OCI-LY7 (cell line): ENCODE results near the gene CDK2. TPM values are rescaled to one million over a fixed set of nuclear protein-coding genes. Genes with fewer than 3 reads are reported as not detected.

Source experiments
- BruUV-seq: library from RNA; stranded (reverse); fragments of 400-500 nt; replicated peaks from 2 replicates; lab custom pipeline; 2021; lab: Mats Ljungman, UMichigan
- CTCF ChIA-PET: fragments of 300-600 bp; sonication (Branson Sonifier 250); formaldehyde crosslinking; loops from one replicate; lab custom pipeline; 2022; ENCODE audit warnings: antibody characterized with exemption; ENCODE audit not compliant: unreplicated experiment; lab: Charles Lee
- POLR2A ChIA-PET: fragments of 300-600 bp; sonication (Branson Sonifier 250); formaldehyde crosslinking; loops from one replicate; lab custom pipeline; 2022; ENCODE audit warnings: antibody characterized with exemption; lab: Charles Lee
- DNase-seq: peaks from one replicate; pipeline ENCODE4 v3.0.0-alpha.2; 2015; ENCODE audit warnings: low spot score
- H2AFZ ChIP-seq: fragments of 200-600 bp; sonication (generic), shearing (Covaris generic); 2 replicates; pipeline ENCODE4 v1.6.1; 2014; ENCODE audit warnings: mild to moderate bottlenecking, antibody characterized with exemption, low read length, moderate library complexity
- H3K27ac ChIP-seq: fragments of 200-600 bp; sonication (generic); 2 replicates; pipeline ENCODE4 v1.5.1; 2014; ENCODE audit warnings: mixed run types, low read depth, mild to moderate bottlenecking, moderate library complexity, low read length, inconsistent platforms; ENCODE audit not compliant: poor library complexity, severe bottlenecking
- H3K36me3 ChIP-seq: fragments of 200-600 bp; sonication (generic); 2 replicates; pipeline ENCODE4 v1.6.1; 2014; ENCODE audit warnings: mild to moderate bottlenecking, antibody characterized with exemption, low read length, moderate library complexity, mixed read lengths; ENCODE audit not compliant: insufficient read depth
- H3K4me1 ChIP-seq: fragments of 200-600 bp; sonication (generic); 2 replicates; pipeline ENCODE4 v1.5.1; 2014; ENCODE audit warnings: mild to moderate bottlenecking, low read length; ENCODE audit not compliant: insufficient read depth, poor library complexity, severe bottlenecking
- H3K4me2 ChIP-seq: fragments of 200-600 bp; sonication (generic); 2 replicates; pipeline ENCODE4 v1.6.1; 2014; ENCODE audit warnings: mild to moderate bottlenecking, low read length
- H3K4me3 ChIP-seq: fragments of 200-600 bp; sonication (generic); 2 replicates; pipeline ENCODE4 v1.5.1; 2014; ENCODE audit warnings: mild to moderate bottlenecking, low read depth, low read length; ENCODE audit not compliant: poor library complexity, severe bottlenecking
- H3K79me2 ChIP-seq: fragments of 200-600 bp; sonication (generic); 2 replicates; pipeline ENCODE4 v1.6.1; 2016; ENCODE audit warnings: low read depth, mild to moderate bottlenecking, low read length, moderate library complexity, mixed read lengths; ENCODE audit not compliant: insufficient read depth
- H3K9me2 ChIP-seq: fragments of 200-600 bp; sonication (generic); 2 replicates; pipeline ENCODE4 v1.6.1; 2016; ENCODE audit warnings: mild to moderate bottlenecking, low read length, mixed read lengths; ENCODE audit not compliant: insufficient read depth
- H3K9me3 ChIP-seq: fragments of 200-600 bp; sonication (generic); 2 replicates; pipeline ENCODE4 v1.6.1; 2014; ENCODE audit warnings: mild to moderate bottlenecking, mixed run types, low read length, mixed read lengths
- H4K20me1 ChIP-seq: fragments of 200-600 bp; sonication (generic); 2 replicates; pipeline ENCODE4 v1.6.1; 2014; ENCODE audit warnings: mild to moderate bottlenecking, antibody characterized with exemption, low read length, moderate library complexity, mixed read lengths; ENCODE audit not compliant: insufficient read depth
- EZH2phosphoT487 ChIP-seq: fragments of 200-600 bp; sonication (generic); IDR thresholded peaks from 2 replicates; pipeline ENCODE4 v1.6.1; 2018; ENCODE audit warnings: low read depth, borderline replicate concordance, mild to moderate bottlenecking, mixed run types, antibody characterized with exemption, low read length, moderate library complexity, mixed read lengths
- intact Hi-C: fragments of 100-400 bp; cut with micrococcal nuclease; formaldehyde crosslinking; loops from one replicate; pipeline ENCODE4 v1.10.0; 2022; ENCODE audit not compliant: unreplicated experiment
- total RNA-seq, 2 experiments: library from RNA; depleted of rRNA in 1 of 2; stranded (reverse); fragments of >200 nt in 1 of 2; shearing (Covaris generic) in 1 of 2; gene quantifications; 2 replicates each; pipeline ENCODE4 v1.2.3, GENCODE V29; 2014 to 2022
- TF ChIP-seq, protein P1 (sequence below): fragments of 200-600 bp; sonication (generic); conservative IDR thresholded peaks from 2 replicates; pipeline ENCODE4 v1.5.1; 2014; ENCODE audit warnings: mild to moderate bottlenecking, antibody characterized with exemption, low read length, moderate library complexity, mixed read lengths

CDK2 gene
- total RNA-seq, 2 experiments from 2014 or later, result 68.1 to 81.4 TPM

DNA sequence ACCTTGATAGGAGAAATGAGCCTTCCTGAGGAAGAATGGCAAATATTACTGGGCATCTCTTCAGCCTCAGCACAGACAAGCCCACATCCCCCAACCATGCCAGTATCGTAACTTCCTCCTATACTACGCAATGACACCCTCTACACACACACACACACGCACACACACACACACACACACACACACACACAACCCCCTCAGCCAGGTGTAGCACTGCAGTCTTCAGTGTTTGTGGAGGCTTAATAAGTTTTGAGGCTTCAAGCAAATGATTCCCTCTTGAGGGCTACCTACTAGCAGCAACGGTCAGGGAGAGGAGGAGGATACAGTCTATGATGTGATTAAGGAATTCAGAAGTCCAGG lies 34.1 kb upstream of the CDK2 start:
- no peaks in the 10 kb centered on the region for H3K9me2 ChIP-seq
- H3K9me3 ChIP-seq, result no peaks in the 10 kb centered on the region
- H3K27ac ChIP-seq, result peak overlapping the region; percentile 99
- peak; percentile 80 for DNase-seq
- TF ChIP-seq, protein P1, sequence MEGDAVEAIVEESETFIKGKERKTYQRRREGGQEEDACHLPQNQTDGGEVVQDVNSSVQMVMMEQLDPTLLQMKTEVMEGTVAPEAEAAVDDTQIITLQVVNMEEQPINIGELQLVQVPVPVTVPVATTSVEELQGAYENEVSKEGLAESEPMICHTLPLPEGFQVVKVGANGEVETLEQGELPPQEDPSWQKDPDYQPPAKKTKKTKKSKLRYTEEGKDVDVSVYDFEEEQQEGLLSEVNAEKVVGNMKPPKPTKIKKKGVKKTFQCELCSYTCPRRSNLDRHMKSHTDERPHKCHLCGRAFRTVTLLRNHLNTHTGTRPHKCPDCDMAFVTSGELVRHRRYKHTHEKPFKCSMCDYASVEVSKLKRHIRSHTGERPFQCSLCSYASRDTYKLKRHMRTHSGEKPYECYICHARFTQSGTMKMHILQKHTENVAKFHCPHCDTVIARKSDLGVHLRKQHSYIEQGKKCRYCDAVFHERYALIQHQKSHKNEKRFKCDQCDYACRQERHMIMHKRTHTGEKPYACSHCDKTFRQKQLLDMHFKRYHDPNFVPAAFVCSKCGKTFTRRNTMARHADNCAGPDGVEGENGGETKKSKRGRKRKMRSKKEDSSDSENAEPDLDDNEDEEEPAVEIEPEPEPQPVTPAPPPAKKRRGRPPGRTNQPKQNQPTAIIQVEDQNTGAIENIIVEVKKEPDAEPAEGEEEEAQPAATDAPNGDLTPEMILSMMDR, result no peak
- no peak for TF ChIP-seq EZH2phosphoT487
- H3K4me3 ChIP-seq, result peak overlapping the region; percentile 78
- peaks cover 50% of the 10 kb centered on the region for H3K79me2 ChIP-seq
- H3K4me1 ChIP-seq, result peaks cover 49% of the 10 kb centered on the region
- no peak overlapping the region; the same call in 1 of the 2 replicates for H2AFZ ChIP-seq
- H3K4me2 ChIP-seq, result peak overlapping the region; percentile 86
- intact Hi-C loops, result loop anchor here (2.0 kb wide), 1 partner anchor 34 kb away; the partner anchor contains the start of genes CDK2 and PMEL
- POLR2A ChIA-PET, result interaction anchor here (0.8 to 3.1 kb wide), 8 partner anchors 14 to 113 kb away, joined by 3 to 18 read pairs (median 4); partner anchors contain the start of genes DNAJC14, ORMDL2, RAB5B and SARNP
- TSS peak; percentile 28 for BruUV-seq
- peaks cover 11% of the 10 kb centered on the region; the same call in 1 of the 2 replicates for H4K20me1 ChIP-seq
- CTCF ChIA-PET, result no interaction called here
- H3K36me3 ChIP-seq, result peaks cover 46% of the 10 kb centered on the region

DNA sequence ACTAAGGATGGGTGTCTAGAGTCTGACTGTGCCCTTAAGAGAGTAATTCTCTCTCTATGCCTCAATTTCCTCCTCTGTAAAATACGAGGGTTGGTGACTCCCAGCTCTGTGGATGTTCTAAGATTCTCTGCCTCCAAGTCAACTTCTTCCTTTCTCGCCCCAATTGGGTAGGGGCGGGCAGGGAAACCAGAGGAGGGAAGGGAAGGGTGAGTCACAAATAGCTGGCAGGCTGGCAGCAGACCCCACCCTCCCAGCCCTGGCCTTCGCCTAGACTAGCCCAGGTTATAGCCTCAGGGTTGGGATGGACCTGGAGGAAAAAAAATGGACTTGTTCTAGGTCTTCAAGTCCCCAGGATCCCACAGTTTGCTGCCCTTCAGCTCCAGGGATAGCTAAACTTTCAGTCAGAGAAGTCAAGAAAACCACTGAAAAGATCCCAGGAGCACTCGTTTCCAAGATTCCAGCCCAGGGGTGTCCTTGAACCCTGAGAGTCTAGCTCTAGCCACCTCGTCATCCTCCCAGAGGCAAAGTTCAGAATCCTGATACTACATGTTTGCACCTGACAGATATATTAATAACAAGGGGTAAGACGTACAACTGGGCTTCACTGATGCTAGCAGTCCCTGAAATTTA lies 33.3 kb upstream of the CDK2 start:
- Histone ChIP-seq H3K4me1 (peaks cover 49% of the 10 kb centered on the region), H3K9me3 (no peaks in the 10 kb centered on the region), H2AFZ (no peak overlapping the region), H3K27ac (peak overlapping the region; percentile 99), H3K79me2 (peaks cover 44% of the 10 kb centered on the region), H3K4me3 (peak overlapping the region; percentile 78), H4K20me1 (peaks cover 11% of the 10 kb centered on the region; the same call in 1 of the 2 replicates), H3K9me2 (no peaks in the 10 kb centered on the region), H3K4me2 (peak overlapping the region; percentile 86), H3K36me3 (peaks cover 53% of the 10 kb centered on the region)
- no TSS peak for BruUV-seq
- ChIA-PET POLR2A (interaction anchor here (0.5 to 3.1 kb wide), 14 partner anchors 8 to 1550 kb away, joined by 3 to 18 read pairs (median 4); partner anchors contain the start of genes DNAJC14, ORMDL2, RAB5B and SARNP), CTCF (interaction anchor here (0.6 to 1.5 kb wide), 3 partner anchors 106 to 704 kb away, joined by 3 read pairs; no protein-coding TSS in a partner anchor)
- no peak for DNase-seq
- TF ChIP-seq, protein P1, result no peak
- TF ChIP-seq EZH2phosphoT487, result no peak
- intact Hi-C loops, result loop anchor here (2.0 kb wide), 1 partner anchor 34 kb away; the partner anchor contains the start of genes CDK2 and PMEL
